Esophagus (tissue), 2 donors: Measurements from ENCODE around the gene RARB. TPM values are rescaled to one million over a fixed set of nuclear protein-coding genes. Genes with fewer than 3 reads are reported as not detected.

ENCODE experiments used
- H3K27ac ChIP-seq, 2 donors: one replicate each; pipeline ENCODE4 v1.5.1; 2013; ENCODE audit warnings: low read depth in 2 of 2, mild to moderate bottlenecking in 2 of 2, inconsistent platforms in 1 of 2, low read length in 1 of 2, moderate library complexity in 1 of 2
- H3K27me3 ChIP-seq, 2 donors: one replicate each; pipeline ENCODE4 v1.6.1; 2013; ENCODE audit warnings: low read length in 2 of 2, control low read depth in 1 of 2, mild to moderate bottlenecking in 1 of 2; ENCODE audit not compliant: insufficient read depth in 2 of 2, control insufficient read depth in 1 of 2
- H3K36me3 ChIP-seq, 2 donors: one replicate each; pipeline ENCODE4 v1.6.1; 2013; ENCODE audit warnings: low read length in 1 of 2; ENCODE audit not compliant: control insufficient read depth in 2 of 2, insufficient read depth in 2 of 2
- H3K4me1 ChIP-seq, 2 donors: one replicate each; pipeline ENCODE4 v1.6.1; 2013; ENCODE audit warnings: low read length in 1 of 2; ENCODE audit not compliant: control insufficient read depth in 2 of 2, insufficient read depth in 2 of 2
- H3K4me3 ChIP-seq, 2 donors: one replicate each; pipeline ENCODE4 v1.5.1; 2013; ENCODE audit warnings: low read length in 2 of 2, mild to moderate bottlenecking in 2 of 2, low read depth in 1 of 2, moderate library complexity in 1 of 2
- H3K9me3 ChIP-seq, 2 donors: one replicate each; pipeline ENCODE4 v1.6.1; 2013; ENCODE audit warnings: mild to moderate bottlenecking in 2 of 2, low read depth in 1 of 2, low read length in 1 of 2, moderate library complexity in 1 of 2; ENCODE audit not compliant: control insufficient read depth in 2 of 2, insufficient read depth in 1 of 2
- WGBS, 2 donors: extraction: QIAGEN DNeasy Blood & Tissue Kit; methylation state at CpG; one replicate each; pipeline ENCODE4 v1.1.7; 2013; 5-methylcytosine and 5-hydroxymethylcytosine counted together
- polyA plus RNA-seq, 2 donors: library from polyadenylated mRNA; stranded (reverse); fragments of 200-250 nt; gene quantifications; one replicate each; pipeline ENCODE4 v1.2.3, GENCODE V29; 2013
- donor health status: healthy with polysubstance abuse.
- donor health status: Bipolar disorder and iron deficiency.

RARB gene
- polyA plus RNA-seq, 2 donors = 1.6 to 2.2 TPM

DNA sequence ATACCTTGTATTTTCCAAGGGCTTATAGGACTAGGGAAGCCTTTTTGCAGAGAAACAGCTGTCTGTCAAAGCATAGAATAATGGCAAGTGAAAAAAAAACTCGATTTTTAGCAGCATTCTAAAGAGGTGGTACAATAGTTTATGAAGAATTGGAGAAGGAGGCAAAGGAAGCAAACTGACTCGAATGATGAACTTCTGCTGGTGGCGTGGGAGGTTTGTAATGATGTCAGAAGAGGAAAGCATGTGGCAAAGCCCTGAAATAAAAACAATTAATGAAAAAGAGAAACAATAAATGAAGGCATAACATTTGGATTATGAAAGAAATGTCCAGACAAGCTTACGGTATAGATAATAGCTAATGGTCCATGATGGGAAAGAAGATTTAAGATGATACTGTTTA, 77.5 kb downstream of the RARB start:
- H3K9me3 ChIP-seq = no peaks in the 10 kb centered on the region
- no peaks in the 10 kb centered on the region for H3K36me3 ChIP-seq
- H3K4me3 ChIP-seq = no peak overlapping the region
- H3K27ac ChIP-seq = no peak overlapping the region
- H3K4me1 ChIP-seq = peaks cover 0 to 5% of the 10 kb centered on the region in 2 donors
- 84 to 86% methylated on average over 4 of the region's 4 CpGs for WGBS, 2 donors
- no peaks in the 10 kb centered on the region for H3K27me3 ChIP-seq

GRCh38 chr3:25507811-25508210, 79.7 kb downstream of the RARB start:
- 61 to 78% methylated on average over 1 of the region's 1 CpG for WGBS, 2 donors
- Histone ChIP-seq H3K9me3 (peaks cover 0 to 6% of the 10 kb centered on the region in 2 donors), H3K36me3 (no peaks in the 10 kb centered on the region), H3K4me1 (peaks cover 0 to 7% of the 10 kb centered on the region in 2 donors), H3K27me3 (no peaks in the 10 kb centered on the region), H3K27ac (peak overlapping the region in 1 of 2 donors; percentile 33), H3K4me3 (no peak overlapping the region)

- Histone ChIP-seq H3K27me3 (no peaks in the 10 kb centered on the region), H3K27ac (no peak overlapping the region), H3K4me3 (no peak overlapping the region), H3K9me3 (peaks cover 0 to 6% of the 10 kb centered on the region in 2 donors), H3K4me1 (peaks cover 0 to 7% of the 10 kb centered on the region in 2 donors), H3K36me3 (no peaks in the 10 kb centered on the region)
- WGBS, 2 donors = 57 to 59% methylated on average over 1 of the region's 1 CpG
Observed at GRCh38 chr3:25508433-25508832, 80.4 kb downstream of the RARB start.

DNA sequence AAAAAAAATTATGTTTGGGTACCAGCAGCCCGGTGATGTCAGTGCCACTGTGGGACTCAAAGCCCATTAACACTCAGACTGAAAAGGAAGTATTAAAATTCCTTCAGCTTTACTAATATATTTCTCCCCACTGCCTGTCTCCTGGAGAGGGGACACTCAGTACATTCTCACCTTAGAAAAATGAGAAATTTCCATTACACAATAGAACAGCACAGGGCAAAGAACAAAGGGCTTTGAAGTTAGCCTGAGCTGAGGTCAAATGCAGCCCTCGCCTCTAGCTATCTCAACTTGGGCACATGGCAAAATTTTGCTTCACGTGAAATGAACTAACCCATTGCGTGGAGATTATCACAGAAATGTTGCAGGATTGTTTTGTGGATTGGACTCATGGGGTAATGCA, 80.8 kb downstream of the RARB start:
- H3K36me3 ChIP-seq = no peaks in the 10 kb centered on the region
- no peak overlapping the region for H3K4me3 ChIP-seq
- no peaks in the 10 kb centered on the region for H3K27me3 ChIP-seq
- H3K9me3 ChIP-seq = peaks cover 0 to 6% of the 10 kb centered on the region in 2 donors
- peaks cover 0 to 7% of the 10 kb centered on the region in 2 donors for H3K4me1 ChIP-seq
- WGBS, 2 donors = 59 to 61% methylated on average over 4 of the region's 4 CpGs
- H3K27ac ChIP-seq = peak overlapping the region in 1 of 2 donors; percentile 40

DNA sequence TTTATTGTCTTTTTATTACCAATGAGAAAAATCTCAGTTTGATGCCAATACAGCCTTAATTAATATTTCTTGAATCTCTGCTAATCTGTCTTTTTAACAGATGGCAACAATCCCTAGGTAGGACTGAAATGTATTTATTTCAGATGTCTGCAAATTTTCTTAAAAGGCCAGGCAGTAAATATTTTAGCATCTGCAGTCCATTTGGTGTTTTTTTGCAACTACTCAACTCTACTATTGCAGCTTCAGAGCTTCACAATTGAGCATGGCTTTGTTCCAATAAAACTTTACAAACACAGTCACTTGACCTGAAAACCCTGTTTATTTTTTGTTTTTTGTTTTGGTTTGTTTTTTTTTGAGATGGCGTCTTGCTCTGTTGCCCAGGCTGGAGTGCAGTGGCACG, 82.7 kb downstream of the RARB start:
- H3K4me3 ChIP-seq = no peak overlapping the region
- H3K36me3 ChIP-seq = no peaks in the 10 kb centered on the region
- no peak overlapping the region for H3K27ac ChIP-seq
- peaks cover 0 to 6% of the 10 kb centered on the region in 2 donors for H3K9me3 ChIP-seq
- H3K27me3 ChIP-seq = no peaks in the 10 kb centered on the region
- WGBS, 2 donors = 83 to 89% methylated on average over 2 of the region's 2 CpGs
- peaks cover 0 to 7% of the 10 kb centered on the region in 2 donors for H3K4me1 ChIP-seq

DNA sequence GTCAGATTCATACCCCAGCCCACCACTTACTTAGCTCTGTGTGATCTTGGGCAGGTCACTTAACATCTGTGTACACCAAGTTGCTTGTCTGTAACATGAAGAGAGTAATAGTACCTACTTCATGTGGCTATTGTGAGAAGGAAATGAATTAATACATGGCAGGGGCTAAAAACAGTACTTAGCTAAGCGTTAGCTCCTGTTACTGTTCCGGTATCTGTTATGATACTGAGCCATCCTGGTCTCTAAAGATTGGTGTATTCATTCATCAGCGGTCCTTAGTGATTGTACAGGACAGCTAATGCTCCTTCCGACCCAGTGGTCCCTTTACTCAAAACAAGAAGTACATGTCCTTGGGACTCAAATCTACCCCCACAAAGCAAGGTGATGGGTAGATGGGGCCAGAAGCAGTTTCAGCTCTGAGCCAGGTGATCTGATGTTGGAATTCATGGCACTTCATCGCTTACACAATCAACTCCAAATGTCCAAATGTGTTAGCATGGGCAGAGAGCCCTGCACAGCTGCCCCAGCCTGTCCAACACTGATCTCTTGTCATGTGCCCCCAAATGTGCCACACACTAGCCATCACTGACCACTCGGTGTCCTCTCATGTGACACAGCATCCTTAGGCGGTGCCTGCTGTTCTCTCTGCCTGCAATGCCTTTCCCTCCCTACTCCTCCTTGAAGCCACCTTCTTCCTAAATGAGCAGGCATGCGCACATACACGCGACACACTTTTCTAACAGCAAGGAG, 84.1 kb downstream of the RARB start:
- H3K9me3 ChIP-seq = peaks cover 0 to 6% of the 10 kb centered on the region in 2 donors
- peaks cover 0 to 5% of the 10 kb centered on the region in 2 donors for H3K4me1 ChIP-seq
- H3K27ac ChIP-seq = no peak overlapping the region
- H3K36me3 ChIP-seq = no peaks in the 10 kb centered on the region
- H3K27me3 ChIP-seq = no peaks in the 10 kb centered on the region
- WGBS, 2 donors = 95 to 96% methylated on average over 10 of the region's 10 CpGs
- no peak overlapping the region for H3K4me3 ChIP-seq

DNA sequence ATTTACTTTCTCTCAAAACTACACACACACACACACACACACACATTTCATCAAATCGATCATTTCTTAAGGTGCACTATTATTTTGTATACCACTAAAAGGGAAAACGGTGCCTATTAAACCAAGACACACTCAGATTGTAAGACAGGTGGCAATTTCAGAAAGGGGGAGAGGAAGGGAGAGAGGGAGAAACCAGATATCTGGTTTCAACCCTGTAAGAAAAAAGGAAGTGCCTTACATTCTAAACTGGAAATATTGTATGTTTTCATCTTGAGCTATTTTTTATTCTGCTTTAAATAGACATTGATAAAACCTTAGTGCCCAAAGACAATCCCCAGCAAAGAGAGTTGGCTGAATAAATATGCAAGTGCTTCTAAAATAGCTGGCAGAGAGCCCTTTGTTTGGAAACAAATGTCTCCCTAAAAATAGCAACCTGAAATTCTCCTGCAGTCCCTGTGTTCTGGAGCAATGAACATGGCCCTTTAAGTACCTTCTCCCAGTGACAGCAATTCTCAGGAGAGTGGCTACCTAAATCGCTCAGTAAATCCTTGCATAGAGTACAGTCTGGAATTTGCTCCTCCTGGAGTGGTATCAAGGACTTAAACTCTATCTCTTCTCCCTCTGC, 85.7 kb downstream of the RARB start:
- H3K4me1 ChIP-seq = peaks cover 0 to 2% of the 10 kb centered on the region in 2 donors
- 58 to 66% methylated on average over 3 of the region's 3 CpGs for WGBS, 2 donors
- peaks cover 0 to 6% of the 10 kb centered on the region in 2 donors for H3K9me3 ChIP-seq
- H3K4me3 ChIP-seq = no peak overlapping the region
- H3K27ac ChIP-seq = no peak overlapping the region
- no peaks in the 10 kb centered on the region for H3K36me3 ChIP-seq
- no peaks in the 10 kb centered on the region for H3K27me3 ChIP-seq

GRCh38 chr3:25515171-25515570, 87.1 kb downstream of the RARB start:
- Histone ChIP-seq H3K9me3 (peaks cover 0 to 6% of the 10 kb centered on the region in 2 donors), H3K4me1 (peaks cover 0 to 2% of the 10 kb centered on the region in 2 donors), H3K4me3 (no peak overlapping the region), H3K27me3 (no peaks in the 10 kb centered on the region), H3K27ac (no peak overlapping the region), H3K36me3 (no peaks in the 10 kb centered on the region)

- Histone ChIP-seq H3K9me3 (no peaks in the 10 kb centered on the region), H3K27me3 (no peaks in the 10 kb centered on the region), H3K27ac (no peak overlapping the region), H3K4me1 (no peaks in the 10 kb centered on the region), H3K36me3 (no peaks in the 10 kb centered on the region), H3K4me3 (no peak overlapping the region)
- 90% methylated on average over 8 of the region's 8 CpGs for WGBS, 2 donors
Observed at GRCh38 chr3:25520926-25521559, 93.0 kb downstream of the RARB start.
